ENCODE measurements around the gene HNRNPM.
A peak's percentile ranks its signal among the peaks of the same experiment; 100 is the strongest.

Gene HNRNPM

GRCh38 chr19:8504919-8505318, 60.1 kb downstream of the HNRNPM start:
- DNase-seq (ENCODE audit: low read depth in 1 of 2, low spot score in 1 of 2) = no peak
- TF ChIP-seq POLR2AphosphoS5 (IDR thresholded peaks at IDR 0.05; ENCODE audit: low read depth) (no peak), SPI1 (IDR thresholded peaks at IDR 0.05; ENCODE audit: borderline replicate concordance, low read depth) (no peak), REST (IDR thresholded peaks at IDR 0.05; ENCODE audit: insufficient replicate concordance, low read depth) (no peak), CTCF (IDR thresholded peaks at IDR 0.05; ENCODE audit: insufficient read depth, low read length) (no peak), GABPA (IDR thresholded peaks at IDR 0.05; ENCODE audit: low read depth) (no peak)
- Histone ChIP-seq H3K27me3 (ENCODE audit: insufficient read depth, poor library complexity, severe bottlenecking) (no peaks in the 10 kb centered on the region), H3K4me3 (replicated peaks; ENCODE audit: insufficient read depth, low read length) (no peak overlapping the region), H3K27ac (replicated peaks) (peak overlapping the region; percentile 98)

GRCh38 chr19:8505680-8506401, 61.1 kb downstream of the HNRNPM start:
- TF ChIP-seq CTCF (IDR thresholded peaks at IDR 0.05; ENCODE audit: insufficient read depth, low read length) (peak; percentile 34), GABPA (IDR thresholded peaks at IDR 0.05; ENCODE audit: low read depth) (no peak), POLR2AphosphoS5 (IDR thresholded peaks at IDR 0.05; ENCODE audit: low read depth) (peak; percentile 44)
- Histone ChIP-seq H3K27me3 (ENCODE audit: insufficient read depth, poor library complexity, severe bottlenecking) (no peaks in the 10 kb centered on the region), H3K4me3 (replicated peaks; ENCODE audit: insufficient read depth, low read length) (peak overlapping the region; percentile 45), H3K27ac (replicated peaks) (peak overlapping the region; percentile 98)
- DNase-seq (ENCODE audit: low read depth in 1 of 2, low spot score in 1 of 2) = peak in 1 of 2 experiments; percentile 73

- Histone ChIP-seq H3K27ac (replicated peaks) (peak overlapping the region; percentile 98), H3K27me3 (ENCODE audit: insufficient read depth, poor library complexity, severe bottlenecking) (no peaks in the 10 kb centered on the region), H3K4me3 (replicated peaks; ENCODE audit: insufficient read depth, low read length) (peak overlapping the region; percentile 45; the same call in 1 of the 2 replicates)
- TF ChIP-seq REST (IDR thresholded peaks at IDR 0.05; ENCODE audit: insufficient replicate concordance, low read depth) = no peak
- no peak for TF ChIP-seq SPI1 (IDR thresholded peaks at IDR 0.05; ENCODE audit: borderline replicate concordance, low read depth)
- no peak for TF ChIP-seq POLR2AphosphoS5 (IDR thresholded peaks at IDR 0.05; ENCODE audit: low read depth)
- no peak for TF ChIP-seq CTCF (IDR thresholded peaks at IDR 0.05; ENCODE audit: insufficient read depth, low read length)
- TF ChIP-seq GABPA (IDR thresholded peaks at IDR 0.05; ENCODE audit: low read depth) = no peak
- DNase-seq (ENCODE audit: low read depth in 1 of 2, low spot score in 1 of 2) = no peak
Measured at GRCh38 chr19:8506402-8506957, 61.7 kb downstream of the HNRNPM start.

Measured in HL-60 (cell line).